ENCODE measurements around the gene DBNDD2.

DNA sequence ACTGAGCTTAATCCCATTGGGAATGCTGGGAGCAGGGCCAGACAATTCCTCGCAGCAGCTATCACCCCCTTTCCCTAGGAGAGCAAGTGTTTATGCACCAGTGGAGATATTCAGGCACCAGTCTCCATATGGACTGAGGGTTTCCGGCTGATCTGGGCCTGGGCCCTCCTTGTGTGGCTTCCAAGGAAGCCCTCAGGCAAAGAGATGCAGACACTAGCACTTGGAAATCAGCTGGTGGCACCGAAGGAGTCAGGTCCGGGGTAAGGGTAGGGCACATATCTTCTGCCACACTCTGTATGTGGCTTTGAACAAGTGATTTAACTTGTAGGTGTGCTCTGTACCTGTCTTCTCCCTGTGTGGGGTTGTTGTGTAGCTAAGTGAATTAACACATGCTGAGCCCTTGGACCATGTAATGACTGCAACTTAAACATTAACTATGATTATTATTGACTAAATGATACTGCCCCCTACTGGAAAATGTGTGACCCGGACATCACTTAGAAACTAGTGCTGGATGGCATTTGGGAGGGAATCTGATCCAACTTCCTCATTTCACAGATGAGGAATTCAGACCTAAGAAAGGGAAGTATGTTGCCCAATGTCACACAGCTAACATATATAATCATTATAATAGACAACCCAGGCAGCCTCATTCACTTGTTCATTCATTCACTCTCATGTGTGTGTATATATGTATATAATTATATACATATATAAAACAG lies 42.2 kb downstream of the DBNDD2 start:
- TF ChIP-seq FOXP2 (optimal IDR thresholded peaks at IDR 0.05; ENCODE audit: borderline replicate concordance, extremely low read depth, extremely low read length, insufficient read depth) (no peak), POLR2AphosphoS5 (IDR thresholded peaks at IDR 0.05; ENCODE audit: low read depth, low read length) (no peak), TAF1 (IDR thresholded peaks at IDR 0.05; ENCODE audit: borderline replicate concordance, insufficient read depth, low read length) (no peak), SIN3A (IDR thresholded peaks at IDR 0.05; ENCODE audit: borderline replicate concordance, insufficient read depth, low read length) (no peak), REST (IDR thresholded peaks at IDR 0.05; ENCODE audit: insufficient read depth in 1 of 2, low read depth in 2 of 2, low read length in 2 of 2) (no peak)
